ENCODE results near the gene USP40. TPM values are rescaled to one million over a fixed set of nuclear protein-coding genes. Genes with fewer than 3 reads are reported as not detected.

The USP40 gene
- total and polyA plus RNA-seq, 2 experiments from 2014 or later: 5.7 to 11.7 TPM

- H3K36me3 Mint-ChIP-seq (ENCODE audit: low read depth): peaks cover 37% of the 10 kb centered on the region
- no peak for ATAC-seq
- no peak overlapping the region for H3K27ac Mint-ChIP-seq
- peaks cover 1% of the 10 kb centered on the region for H3K27me3 Mint-ChIP-seq (ENCODE audit: insufficient read depth, low read depth, poor library complexity)
- H4K20me1 ChIP-seq (replicated peaks; ENCODE audit: insufficient read depth): no peaks in the 10 kb centered on the region
- 0 out of 2 replicates have a peak, but pooled peaks cover 3% of the 10 kb centered on the region for H3K36me3 ChIP-seq (ENCODE audit: insufficient read depth)
- H3K9me3 Mint-ChIP-seq: no peaks in the 10 kb centered on the region; the same call in 2 of the 3 replicates
- H3K27ac ChIP-seq (ENCODE audit: low read depth): no peak overlapping the region
- H3K4me1 Mint-ChIP-seq: no peaks in the 10 kb centered on the region; the same call in 2 of the 3 replicates
- no peak for DNase-seq (ENCODE audit: low spot score)
- H3K4me3 ChIP-seq: no peak overlapping the region
- no peaks in the 10 kb centered on the region for H3K79me2 ChIP-seq (replicated peaks; ENCODE audit: insufficient read depth)
- H3F3A ChIP-seq (replicated peaks; ENCODE audit: low read depth): no peaks in the 10 kb centered on the region
- no peak overlapping the region for H3K4me2 ChIP-seq
- TF ChIP-seq CTCF (conservative IDR thresholded peaks at IDR 0.05; ENCODE audit: low read depth in 2 of 2) (no peak), CREB1 (CRISPR knock-in tag; IDR thresholded peaks at IDR 0.05; ENCODE audit: low read depth) (no peak), REST (IDR thresholded peaks at IDR 0.05; ENCODE audit: unreplicated experiment) (no peak), EZH2 (IDR thresholded peaks at IDR 0.05; ENCODE audit: low read depth, unreplicated experiment) (no peak), ZNF462 (CRISPR knock-in tag; IDR thresholded peaks at IDR 0.05) (no peak), ETS1 (IDR thresholded peaks at IDR 0.05) (no peak), STAT1 (IDR thresholded peaks at IDR 0.05; ENCODE audit: unreplicated experiment) (no peak), ZNF114 (CRISPR knock-in tag; IDR thresholded peaks at IDR 0.05) (no peak), POLR2AphosphoS5 (IDR thresholded peaks at IDR 0.05; ENCODE audit: low read depth) (no peak), NANOG (IDR thresholded peaks at IDR 0.05; ENCODE audit: borderline replicate concordance) (no peak), JUNB (IDR thresholded peaks at IDR 0.05; ENCODE audit: unreplicated experiment) (no peak), ZNF331 (CRISPR knock-in tag; IDR thresholded peaks at IDR 0.05; ENCODE audit: low read depth) (no peak), EZH2phosphoT487 (IDR thresholded peaks at IDR 0.05; ENCODE audit: unreplicated experiment) (no peak)
- no peaks in the 10 kb centered on the region for H3K27me3 ChIP-seq (ENCODE audit: insufficient read depth)
- no peak overlapping the region for H3K4me3 Mint-ChIP-seq
- H3K9me2 ChIP-seq (ENCODE audit: insufficient read depth): no peaks in the 10 kb centered on the region
- H2AFZ ChIP-seq: no peak overlapping the region
- no peaks in the 10 kb centered on the region for H3K4me1 ChIP-seq (ENCODE audit: insufficient read depth)
Measured at GRCh38 chr2:233471291-233472035, 95.1 kb downstream of the USP40 start.

Data from GM23338 (cell line).